Caco-2 (cell line): ENCODE data around the gene POFUT1. TPM values are rescaled to one million over a fixed set of nuclear protein-coding genes. Genes with fewer than 3 reads are reported as not detected.
A peak's percentile ranks its signal among the peaks of the same experiment; 100 is the strongest.
"Not testable (repeated sequence)": the region's sequence is repeated elsewhere in the genome, so short reads cannot be mapped to it uniquely, and the experiment has no call there.

Experiments used
- BruUV-seq: library from RNA; stranded (reverse); fragments of 400-500 nt; replicated peaks from 2 replicates; lab custom pipeline; 2021; lab: Mats Ljungman, UMichigan
- CTCF ChIA-PET: fragments of 300-600 bp; sonication (Branson Sonifier 250); formaldehyde crosslinking; loops from one replicate; lab custom pipeline; 2022; ENCODE audit warnings: antibody characterized with exemption; lab: Charles Lee
- POLR2A ChIA-PET: fragments of 300-600 bp; sonication (Branson Sonifier 250); formaldehyde crosslinking; loops from one replicate; lab custom pipeline; 2022; ENCODE audit warnings: antibody characterized with exemption; lab: Charles Lee
- DNase-seq, 2 experiments: peaks; one replicate each; pipeline versions ENCODE4 v3.0.0 to v3.0.0-alpha.2; 2020 to 2022
- H3K27me3 ChIP-seq: replicated peaks from 2 replicates; pipeline ENCODE4 v1.6.0; 2011; ENCODE audit warnings: low read length; ENCODE audit not compliant: control insufficient read depth, insufficient read depth
- H3K36me3 ChIP-seq: 2 replicates; pipeline ENCODE4 v1.5.1; 2011; ENCODE audit warnings: low read length; ENCODE audit not compliant: control insufficient read depth, insufficient read depth
- H3K4me1 ChIP-seq: fragments of 250-450 bp; sonication (Bioruptor Pico); 2 replicates; pipeline ENCODE4 v1.5.1; 2020; ENCODE audit warnings: mild to moderate bottlenecking
- H3K4me3 ChIP-seq: 2 replicates; pipeline ENCODE4 v1.5.1; 2011; ENCODE audit warnings: low read depth, mild to moderate bottlenecking, control low read depth, low read length
- H3K9me3 ChIP-seq: fragments of 250-450 bp; sonication (Bioruptor Pico); 2 replicates; pipeline ENCODE4 v1.5.1; 2020; ENCODE audit warnings: mild to moderate bottlenecking, moderate library complexity
- H3K27ac Mint-ChIP-seq: one replicate; pipeline ENCODE4 v1.8.0; 2022; ENCODE audit warnings: mixed read lengths; ENCODE audit not compliant: unreplicated experiment
- H3K27me3 Mint-ChIP-seq: one replicate; pipeline ENCODE4 v1.8.0; 2022; ENCODE audit warnings: mixed read lengths; ENCODE audit not compliant: insufficient read depth, unreplicated experiment
- H3K36me3 Mint-ChIP-seq: one replicate; pipeline ENCODE4 v1.8.0; 2022; ENCODE audit warnings: mild to moderate bottlenecking, mixed read lengths; ENCODE audit not compliant: insufficient read depth, unreplicated experiment
- H3K4me1 Mint-ChIP-seq: one replicate; pipeline ENCODE4 v1.8.0; 2022; ENCODE audit warnings: low read depth, mixed read lengths; ENCODE audit not compliant: unreplicated experiment
- H3K4me3 Mint-ChIP-seq: one replicate; pipeline ENCODE4 v1.8.0; 2022; ENCODE audit warnings: mild to moderate bottlenecking, moderate library complexity, mixed read lengths; ENCODE audit not compliant: unreplicated experiment
- H3K9me3 Mint-ChIP-seq: one replicate; pipeline ENCODE4 v1.8.0; 2022; ENCODE audit warnings: mixed read lengths; ENCODE audit not compliant: unreplicated experiment
- intact Hi-C: fragments of 100-400 bp; cut with micrococcal nuclease; formaldehyde crosslinking; loops from one replicate; pipeline ENCODE4 v1.10.0; 2022; ENCODE audit not compliant: unreplicated experiment
- total RNA-seq: library from RNA; stranded (reverse); gene quantifications from 2 replicates; pipeline ENCODE4 v1.2.3, GENCODE V29; 2022
- TF ChIP-seq, protein P1 (sequence below), 2 experiments: fragments of 200-600 bp in 1 of 2; IDR thresholded peaks; 1 replicate in 1 of 2; 2 replicates in 1 of 2; pipeline versions ENCODE4 v1.5.1 to v1.8.0; 2011 to 2022; ENCODE audit warnings: antibody characterized with exemption in 1 of 2, control low read depth in 1 of 2, inconsistent platforms in 1 of 2, low read depth in 1 of 2, low read length in 1 of 2, mild to moderate bottlenecking in 1 of 2, moderate library complexity in 1 of 2; ENCODE audit not compliant: insufficient read depth in 1 of 2, severe bottlenecking in 1 of 2, unreplicated experiment in 1 of 2

Gene POFUT1
- total RNA-seq, 1 experiment from 2014 or later: 158 TPM

DNA sequence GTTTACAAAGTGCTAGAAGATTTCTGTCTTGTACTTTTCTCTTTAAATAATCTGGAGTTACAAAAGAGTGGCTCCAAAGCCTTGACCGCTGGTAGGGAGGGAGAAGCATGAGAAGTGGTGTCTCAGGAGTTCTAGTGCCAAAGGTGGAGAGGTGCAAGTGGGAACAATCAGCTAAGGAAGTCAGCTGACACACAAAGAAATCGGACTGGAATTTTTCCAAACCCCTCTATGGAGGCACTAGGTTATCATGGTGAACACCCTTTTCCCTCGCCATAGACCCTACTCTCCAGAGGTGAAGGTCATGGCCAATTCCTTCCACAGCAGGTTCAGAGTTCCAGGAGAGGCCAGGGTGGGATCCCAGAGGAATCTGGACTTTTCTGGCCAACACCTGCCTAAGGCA is 15.0 kb upstream of the POFUT1 start:
- DNase-seq: no peak
- Histone ChIP-seq H3K27me3 (no peaks in the 10 kb centered on the region), H3K9me3 (no peaks in the 10 kb centered on the region), H3K36me3 (peaks cover 18% of the 10 kb centered on the region), H3K4me3 (no peak overlapping the region), H3K4me1 (no peaks in the 10 kb centered on the region)
- ChIA-PET CTCF (no interaction called here), POLR2A (interaction anchor here (0.6 kb wide), 2 partner anchors 12 to 49 kb away, joined by 3 to 5 read pairs; no protein-coding TSS in a partner anchor)
- TF ChIP-seq, protein P1, sequence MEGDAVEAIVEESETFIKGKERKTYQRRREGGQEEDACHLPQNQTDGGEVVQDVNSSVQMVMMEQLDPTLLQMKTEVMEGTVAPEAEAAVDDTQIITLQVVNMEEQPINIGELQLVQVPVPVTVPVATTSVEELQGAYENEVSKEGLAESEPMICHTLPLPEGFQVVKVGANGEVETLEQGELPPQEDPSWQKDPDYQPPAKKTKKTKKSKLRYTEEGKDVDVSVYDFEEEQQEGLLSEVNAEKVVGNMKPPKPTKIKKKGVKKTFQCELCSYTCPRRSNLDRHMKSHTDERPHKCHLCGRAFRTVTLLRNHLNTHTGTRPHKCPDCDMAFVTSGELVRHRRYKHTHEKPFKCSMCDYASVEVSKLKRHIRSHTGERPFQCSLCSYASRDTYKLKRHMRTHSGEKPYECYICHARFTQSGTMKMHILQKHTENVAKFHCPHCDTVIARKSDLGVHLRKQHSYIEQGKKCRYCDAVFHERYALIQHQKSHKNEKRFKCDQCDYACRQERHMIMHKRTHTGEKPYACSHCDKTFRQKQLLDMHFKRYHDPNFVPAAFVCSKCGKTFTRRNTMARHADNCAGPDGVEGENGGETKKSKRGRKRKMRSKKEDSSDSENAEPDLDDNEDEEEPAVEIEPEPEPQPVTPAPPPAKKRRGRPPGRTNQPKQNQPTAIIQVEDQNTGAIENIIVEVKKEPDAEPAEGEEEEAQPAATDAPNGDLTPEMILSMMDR (IDR thresholded peaks at IDR 0.05; ENCODE audit: insufficient read depth in 1 of 2, low read depth in 1 of 2, low read length in 1 of 2, severe bottlenecking in 1 of 2, unreplicated experiment in 1 of 2): no peak
- Mint-ChIP-seq H3K9me3 (no peaks in the 10 kb centered on the region), H3K27ac (no peak overlapping the region), H3K36me3 (peaks cover 94% of the 10 kb centered on the region), H3K27me3 (no peaks in the 10 kb centered on the region), H3K4me1 (no peaks in the 10 kb centered on the region), H3K4me3 (no peak overlapping the region)
- BruUV-seq: TSS peak; percentile 11
- intact Hi-C loops: no loop called here

DNA sequence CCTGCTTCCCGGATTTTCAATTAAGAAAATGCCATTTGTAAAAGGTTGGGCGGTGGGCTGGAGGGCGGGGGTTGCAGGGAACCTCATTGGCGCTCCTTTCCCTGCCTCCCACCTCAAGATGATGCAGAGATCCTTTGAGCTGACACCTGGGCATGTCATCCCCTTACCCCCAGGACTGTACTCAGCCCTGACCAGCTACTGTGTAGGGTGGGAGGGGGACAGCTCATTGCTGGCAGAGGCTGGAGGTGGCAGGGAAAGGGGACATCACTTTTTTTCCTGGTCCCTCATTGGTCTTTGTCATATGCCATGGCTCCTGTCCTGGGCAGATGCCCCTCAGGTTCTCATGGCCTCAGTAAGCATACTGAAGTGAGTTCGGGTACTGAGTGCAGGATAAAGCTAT is 14.3 kb upstream of the POFUT1 start:
- H3K27me3 ChIP-seq, H3K9me3 ChIP-seq, H3K27ac Mint-ChIP-seq, BruUV-seq, H3K4me3 Mint-ChIP-seq, intact Hi-C loops, H3K9me3 Mint-ChIP-seq, H3K4me3 ChIP-seq, H3K4me1 Mint-ChIP-seq, H3K4me1 ChIP-seq, CTCF ChIA-PET, H3K27me3 Mint-ChIP-seq: not testable (repeated sequence)
- H3K36me3 ChIP-seq: peaks cover 18% of the 10 kb centered on the region
- POLR2A ChIA-PET: interaction anchor here (0.6 kb wide), 1 partner anchor 12 kb away, joined by 3 read pairs; no protein-coding TSS in a partner anchor
- H3K36me3 Mint-ChIP-seq: peaks cover 94% of the 10 kb centered on the region
- peak in 1 of 2 experiments; percentile 30 for DNase-seq

DNA sequence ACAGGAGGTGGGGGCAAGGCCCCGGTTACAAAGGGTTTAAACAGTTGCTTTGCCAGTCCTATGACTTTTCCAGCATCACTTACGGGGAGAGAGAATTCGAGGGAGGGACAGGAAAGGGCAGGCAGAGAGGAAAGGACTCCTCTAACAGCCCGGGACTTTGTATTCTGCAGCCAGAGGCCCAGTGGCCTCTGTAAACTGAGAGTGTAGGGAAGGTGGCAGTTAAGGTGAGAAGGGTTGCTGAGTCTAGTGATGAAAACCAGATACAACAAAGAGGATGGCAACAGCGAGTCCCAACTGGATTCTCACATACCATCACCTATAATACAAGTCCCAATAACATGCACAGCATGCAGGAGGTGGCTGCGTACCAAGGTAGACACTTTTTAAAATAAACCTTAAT is 13.7 kb upstream of the POFUT1 start:
- Histone ChIP-seq H3K27me3 (no peaks in the 10 kb centered on the region), H3K4me1 (no peaks in the 10 kb centered on the region; the same call in 1 of the 2 replicates), H3K4me3 (no peak overlapping the region), H3K9me3 (no peaks in the 10 kb centered on the region), H3K36me3 (peaks cover 20% of the 10 kb centered on the region)
- no peak overlapping the region for H3K4me3 Mint-ChIP-seq
- BruUV-seq: no TSS peak
- DNase-seq: no peak
- POLR2A ChIA-PET: no interaction called here
- CTCF ChIA-PET: no interaction called here
- intact Hi-C loops: no loop called here
- H3K27me3 Mint-ChIP-seq: no peaks in the 10 kb centered on the region
- TF ChIP-seq, protein P1 (IDR thresholded peaks at IDR 0.05; ENCODE audit: insufficient read depth in 1 of 2, low read depth in 1 of 2, low read length in 1 of 2, severe bottlenecking in 1 of 2, unreplicated experiment in 1 of 2): no peak
- peaks cover 94% of the 10 kb centered on the region for H3K36me3 Mint-ChIP-seq
- H3K9me3 Mint-ChIP-seq: no peaks in the 10 kb centered on the region
- H3K4me1 Mint-ChIP-seq: no peaks in the 10 kb centered on the region
- H3K27ac Mint-ChIP-seq: no peak overlapping the region
